ENCODE data around the gene PMVK.
"Not testable (repeated sequence)": the region's sequence is repeated elsewhere in the genome, so short reads cannot be mapped to it uniquely, and the experiment has no call there.

Gene PMVK

GRCh38 chr1:154912755-154913154 is 23.8 kb downstream of the PMVK start:
- no peak for DNase-seq (ENCODE audit: low read depth)

- DNase-seq (ENCODE audit: low read depth) = no peak
Measured at GRCh38 chr1:154911691-154912550, 24.6 kb downstream of the PMVK start.

DNA sequence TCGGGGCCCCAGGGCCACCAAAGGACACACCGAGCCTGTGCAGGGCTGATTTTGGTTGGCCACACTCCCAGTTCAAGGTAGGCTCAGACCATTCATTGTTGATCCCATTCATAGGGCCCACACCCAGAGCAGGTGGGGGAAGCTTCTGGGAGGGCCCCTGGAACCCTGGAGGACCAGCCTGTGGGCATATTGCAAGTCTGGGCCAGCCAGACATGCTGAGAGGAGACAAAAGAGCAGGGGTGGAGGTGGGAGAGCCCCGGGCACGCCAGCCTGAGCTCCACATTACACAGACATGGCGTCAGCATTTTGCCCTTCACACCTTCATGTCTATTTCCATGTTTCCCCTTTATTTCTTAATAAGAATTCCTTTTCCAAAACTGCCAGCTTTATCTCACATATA is 25.7 kb downstream of the PMVK start:
- no peak for DNase-seq (ENCODE audit: low read depth)

DNA sequence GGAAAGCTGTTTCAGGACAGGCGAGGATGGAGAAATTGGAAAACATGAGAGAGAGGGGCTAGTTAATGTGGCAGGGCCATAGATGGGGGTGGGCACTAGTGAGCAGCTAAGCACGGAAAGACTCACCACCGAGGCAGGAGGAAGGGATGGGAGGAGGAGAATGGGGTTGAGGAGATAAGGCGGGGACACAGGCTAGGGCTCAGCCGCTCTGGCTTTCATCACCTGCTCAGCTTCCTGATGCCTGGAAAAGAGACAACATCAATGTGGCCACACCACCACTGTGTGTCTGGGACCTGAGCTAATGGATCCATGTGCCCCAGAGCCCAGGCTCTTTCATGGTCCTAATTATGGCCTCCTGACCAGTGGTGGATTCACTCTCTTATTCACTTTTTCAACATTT is 27.6 kb downstream of the PMVK start:
- DNase-seq (ENCODE audit: low read depth) = no peak

- DNase-seq (ENCODE audit: low read depth) = not testable (repeated sequence)
Measured at GRCh38 chr1:154908129-154908528, 28.4 kb downstream of the PMVK start.

- peak; percentile 14 for DNase-seq (ENCODE audit: low read depth)
Measured at GRCh38 chr1:154906621-154907081, 29.9 kb downstream of the PMVK start.

- no peak for DNase-seq (ENCODE audit: low read depth)
Measured at GRCh38 chr1:154902938-154903566, 33.5 kb downstream of the PMVK start.

DNA sequence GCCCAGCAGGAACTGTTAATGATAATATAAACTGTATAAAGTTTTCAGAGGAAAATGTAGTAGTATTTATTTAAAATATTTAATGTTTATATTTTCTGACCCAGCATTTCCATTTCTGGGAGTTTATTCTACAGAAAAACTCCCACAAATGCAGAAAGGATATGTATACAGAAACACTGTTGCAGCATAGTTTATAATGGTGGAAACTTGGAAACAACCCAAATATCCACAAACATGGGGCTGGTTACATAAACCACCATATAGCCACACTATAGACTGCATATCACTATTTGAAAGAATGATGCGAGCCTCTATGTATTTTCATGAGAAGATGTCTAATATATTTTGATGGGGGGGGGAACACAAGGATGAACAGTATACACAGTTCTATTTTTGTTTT is 34.9 kb downstream of the PMVK start:
- DNase-seq (ENCODE audit: low read depth) = no peak

GRCh38 chr1:154899041-154899440 is 37.5 kb downstream of the PMVK start:
- no peak for DNase-seq (ENCODE audit: low read depth)

- DNase-seq (ENCODE audit: low read depth) = no peak
Measured at GRCh38 chr1:154896771-154897286, 39.7 kb downstream of the PMVK start.

DNA sequence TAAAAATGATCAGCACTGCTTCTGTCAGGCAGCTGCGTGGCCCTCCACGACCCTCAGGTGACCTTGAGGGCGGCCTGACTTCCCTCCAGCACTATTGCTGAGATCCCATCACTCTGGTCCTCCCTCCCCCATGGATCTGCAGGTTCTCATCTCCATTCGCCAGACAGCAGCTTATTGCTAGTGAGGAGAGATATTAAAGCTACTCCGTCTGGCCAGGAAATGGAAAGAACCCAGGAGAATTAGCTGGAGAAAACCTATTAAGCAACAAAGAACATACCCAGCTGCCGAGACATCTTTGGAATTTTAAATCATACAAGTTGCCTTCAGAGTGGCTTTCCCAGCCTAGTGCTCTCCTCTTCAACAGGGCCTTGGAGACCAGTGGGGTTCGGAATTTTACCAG is 40.7 kb downstream of the PMVK start:
- no peak for DNase-seq (ENCODE audit: low read depth)

DNA sequence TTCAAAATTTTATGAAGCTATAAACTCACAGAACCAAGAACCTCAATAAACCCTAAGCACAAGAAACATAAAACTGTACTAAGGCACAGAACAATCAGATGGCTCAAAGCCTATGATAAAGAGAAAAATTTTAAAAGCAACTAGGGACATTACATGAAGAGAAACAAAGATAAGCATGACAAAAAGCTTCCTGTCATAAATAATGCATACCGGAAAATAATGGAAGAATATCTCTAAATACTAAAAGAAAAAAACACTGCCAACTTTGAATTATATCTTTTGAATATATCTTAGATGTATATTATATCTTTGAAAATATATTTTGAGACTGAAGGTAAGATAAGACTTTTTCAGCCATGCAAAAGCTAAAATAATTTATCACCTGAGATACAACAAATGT is 45.1 kb downstream of the PMVK start:
- DNase-seq (ENCODE audit: low read depth) = no peak

DNA sequence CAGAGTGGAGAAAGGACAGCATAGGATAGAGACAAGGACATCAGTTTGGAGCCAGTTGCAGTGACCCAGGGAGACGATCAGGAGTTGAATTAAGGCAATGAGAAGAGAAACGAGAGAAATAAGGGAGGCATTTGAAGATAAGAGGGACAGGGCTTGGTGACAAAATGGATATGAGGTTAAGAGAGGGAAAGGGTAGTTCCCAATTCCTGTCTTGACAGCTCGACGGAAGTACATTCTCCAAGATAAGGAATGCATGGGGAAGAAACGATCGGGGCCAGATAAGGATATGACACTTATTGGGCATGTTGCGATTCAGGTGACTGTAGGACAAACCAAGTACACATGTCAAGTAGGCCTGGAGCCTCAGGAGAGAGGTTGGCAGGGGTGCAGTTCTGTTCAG is 47.8 kb downstream of the PMVK start:
- no peak for DNase-seq (ENCODE audit: low read depth)

GRCh38 chr1:154886281-154887015 is 50.1 kb downstream of the PMVK start:
- DNase-seq (ENCODE audit: low read depth) = no peak

GRCh38 chr1:154884869-154885701 is 51.4 kb downstream of the PMVK start:
- DNase-seq (ENCODE audit: low read depth) = no peak

DNA sequence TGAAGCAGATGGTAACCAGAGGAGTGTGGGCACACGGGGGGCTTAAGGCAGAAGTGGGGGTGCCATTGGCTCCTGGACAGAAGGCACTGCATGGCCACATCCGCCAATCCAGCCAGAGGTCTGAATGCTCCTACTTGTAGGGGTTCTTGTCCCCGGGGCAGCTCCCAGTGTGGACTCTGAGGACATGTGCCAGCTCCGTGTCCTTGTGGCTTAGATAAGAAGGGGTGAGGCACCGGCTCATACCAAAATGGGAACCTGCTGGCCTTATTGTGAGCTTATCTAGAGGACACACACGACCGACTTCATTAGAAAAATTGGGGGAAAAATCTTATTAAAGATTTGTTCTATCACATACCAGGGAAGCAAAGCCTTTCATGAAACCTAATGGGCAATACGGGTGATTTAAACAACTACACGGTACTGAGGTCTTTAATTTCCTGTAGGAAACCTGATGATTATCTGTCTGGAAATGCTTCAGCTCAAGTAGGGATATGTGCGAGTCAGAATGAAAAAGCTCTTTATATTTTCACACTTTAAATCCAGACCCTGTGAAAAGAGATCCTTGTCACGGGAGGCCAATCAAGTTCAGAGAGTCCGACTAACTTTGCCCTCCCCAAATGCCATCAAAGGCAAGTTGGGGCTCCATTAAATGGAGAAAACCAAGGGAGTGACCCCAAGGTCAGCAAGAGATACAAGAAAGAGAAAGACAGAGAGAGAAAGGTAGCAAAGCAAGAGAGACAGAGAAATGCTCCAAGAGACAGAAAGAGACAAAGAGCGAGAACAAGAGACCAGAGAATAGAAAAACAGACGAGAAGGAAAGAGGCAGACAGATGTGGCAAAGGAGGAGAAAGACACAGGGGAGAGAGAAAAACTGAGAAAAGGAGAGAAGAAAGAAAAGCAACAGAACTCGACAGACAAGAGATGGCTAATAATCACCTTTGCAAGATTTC is 52.3 kb downstream of the PMVK start:
- no peak for DNase-seq (ENCODE audit: low read depth)

GRCh38 chr1:154881820-154882535 is 54.5 kb downstream of the PMVK start:
- no peak for DNase-seq (ENCODE audit: low read depth)

DNA sequence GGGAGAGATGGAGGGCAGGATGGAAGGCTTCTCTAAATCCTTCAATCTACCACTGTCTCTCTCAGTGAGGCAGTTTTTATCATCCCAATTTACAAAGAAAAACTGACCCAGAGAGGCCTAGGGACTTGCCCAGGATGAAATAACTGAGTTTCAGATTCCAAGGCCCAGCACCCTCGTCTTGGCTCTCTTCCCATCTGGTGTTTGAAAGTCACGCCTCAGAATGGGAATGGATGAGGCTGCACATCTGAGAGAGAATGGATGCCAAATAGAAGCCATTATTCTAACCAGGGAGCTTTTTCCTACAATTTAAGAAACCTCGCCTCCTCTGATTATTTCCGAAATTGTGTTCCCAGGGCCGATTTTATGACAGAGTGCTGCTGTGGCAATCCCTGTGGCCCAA is 55.8 kb downstream of the PMVK start:
- DNase-seq (ENCODE audit: low read depth) = no peak

GRCh38 chr1:154879038-154879421 is 57.5 kb downstream of the PMVK start:
- DNase-seq (ENCODE audit: low read depth) = no peak
